Astrocyte (in vitro differentiated cells and primary cell): ENCODE measurements around the gene ELF5. TPM values are rescaled to one million over a fixed set of nuclear protein-coding genes. Genes with fewer than 3 reads are reported as not detected.

Experiments
- DNase-seq: peaks from one replicate; pipeline ENCODE4 v3.0.0-alpha.2; 2010; ENCODE audit warnings: low read depth
- FAIRE-seq: peaks from 2 replicates; lab custom pipeline; 2011; peaks lifted over from hg19 to GRCh38; lab: Jason Lieb, UNC
- H2AFZ ChIP-seq: 2 replicates; pipeline ENCODE4 v1.6.0; 2012; ENCODE audit warnings: low read depth, low read length, inconsistent platforms
- H3K27ac ChIP-seq: 2 replicates; pipeline ENCODE4 v1.5.1; 2011; ENCODE audit warnings: low read depth, low read length, inconsistent platforms
- H3K27me3 ChIP-seq: 2 replicates; pipeline ENCODE4 v1.6.0; 2011; ENCODE audit warnings: low read length, inconsistent platforms; ENCODE audit not compliant: insufficient read depth
- H3K36me3 ChIP-seq: 2 replicates; pipeline ENCODE4 v1.5.1; 2011; ENCODE audit warnings: low read length, inconsistent platforms; ENCODE audit not compliant: insufficient read depth
- H3K4me1 ChIP-seq: 2 replicates; pipeline ENCODE4 v1.5.1; 2011; ENCODE audit warnings: low read length, inconsistent platforms; ENCODE audit not compliant: insufficient read depth
- H3K4me2 ChIP-seq: 2 replicates; pipeline ENCODE4 v1.6.0; 2012; ENCODE audit warnings: low read length, inconsistent platforms
- H3K4me3 ChIP-seq: 2 replicates; pipeline ENCODE4 v1.5.1; 2011; ENCODE audit warnings: low read depth, mild to moderate bottlenecking, low read length, inconsistent platforms; ENCODE audit not compliant: insufficient read depth
- H3K79me2 ChIP-seq: 2 replicates; pipeline ENCODE4 v1.6.0; 2012; ENCODE audit warnings: mild to moderate bottlenecking, low read length, inconsistent platforms; ENCODE audit not compliant: insufficient read depth
- H3K9ac ChIP-seq: 2 replicates; pipeline ENCODE4 v1.6.0; 2012; ENCODE audit warnings: mild to moderate bottlenecking, low read length, inconsistent platforms
- H3K9me3 ChIP-seq: 2 replicates; pipeline ENCODE4 v1.5.1; 2012; ENCODE audit warnings: low read depth, mild to moderate bottlenecking, low read length, inconsistent platforms; ENCODE audit not compliant: insufficient read depth
- H4K20me1 ChIP-seq: 2 replicates; pipeline ENCODE4 v1.6.0; 2012; ENCODE audit warnings: low read length, inconsistent platforms; ENCODE audit not compliant: insufficient read depth
- H3K27ac Mint-ChIP-seq: one replicate; pipeline ENCODE4 v1.8.0; 2021; ENCODE audit warnings: mild to moderate bottlenecking, mixed read lengths; ENCODE audit not compliant: unreplicated experiment
- H3K27me3 Mint-ChIP-seq: one replicate; pipeline ENCODE4 v1.8.0; 2021; ENCODE audit warnings: low read depth, mixed read lengths; ENCODE audit not compliant: unreplicated experiment
- H3K36me3 Mint-ChIP-seq: one replicate; pipeline ENCODE4 v1.8.0; 2021; ENCODE audit warnings: low read depth, mixed read lengths; ENCODE audit not compliant: unreplicated experiment
- H3K4me1 Mint-ChIP-seq: one replicate; pipeline ENCODE4 v1.8.0; 2021; ENCODE audit warnings: low read depth, mixed read lengths; ENCODE audit not compliant: unreplicated experiment
- H3K4me3 Mint-ChIP-seq: one replicate; pipeline ENCODE4 v1.8.0; 2021; ENCODE audit warnings: mild to moderate bottlenecking, moderate library complexity, mixed read lengths; ENCODE audit not compliant: unreplicated experiment
- H3K9me3 Mint-ChIP-seq: one replicate; pipeline ENCODE4 v1.8.0; 2021; ENCODE audit warnings: mild to moderate bottlenecking, mixed read lengths; ENCODE audit not compliant: unreplicated experiment
- CTCF ChIP-seq: IDR thresholded peaks from 2 replicates; pipeline ENCODE4 v1.5.1; 2011; ENCODE audit warnings: low read depth, mild to moderate bottlenecking, inconsistent platforms, low read length, moderate library complexity; ENCODE audit not compliant: insufficient read depth
- EZH2 ChIP-seq: IDR thresholded peaks from 2 replicates; pipeline ENCODE4 v1.6.1; 2012; ENCODE audit warnings: mild to moderate bottlenecking, low read length, inconsistent platforms; ENCODE audit not compliant: insufficient read depth
- total RNA-seq: library from RNA; stranded (reverse); gene quantifications from 2 replicates; pipeline ENCODE4 v1.2.1, GENCODE V29; 2021

Gene ELF5
- total RNA-seq, 1 donor from 2014 or later, result not detected

DNA sequence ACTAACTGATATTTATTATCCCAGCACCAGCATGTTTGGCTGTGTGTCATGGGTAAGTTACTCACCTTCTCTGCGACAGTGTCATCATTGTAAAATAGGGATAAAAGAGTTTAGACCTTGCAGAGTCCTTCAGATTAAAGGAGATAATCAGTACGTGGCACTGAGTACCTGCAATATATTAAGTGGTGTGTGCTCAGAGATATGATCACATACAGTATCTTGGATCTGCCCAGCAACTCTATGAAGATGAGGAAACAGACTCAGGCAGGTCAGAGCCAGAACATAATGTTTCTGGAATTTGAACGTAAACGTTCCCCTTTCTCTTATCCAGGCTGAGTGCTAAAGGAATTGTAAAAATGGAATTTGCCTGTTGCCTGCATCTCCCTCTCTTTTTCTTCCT lies 46.9 kb upstream of the ELF5 start:
- Mint-ChIP-seq H3K9me3 (peaks cover 2% of the 10 kb centered on the region), H3K27me3 (peaks cover 2% of the 10 kb centered on the region), H3K27ac (no peak overlapping the region), H3K4me1 (peaks cover 13% of the 10 kb centered on the region), H3K36me3 (no peaks in the 10 kb centered on the region), H3K4me3 (no peak overlapping the region)
- no peaks in the 10 kb centered on the region for H3K79me2 ChIP-seq
- no peak overlapping the region for H3K9ac ChIP-seq
- H3K4me2 ChIP-seq, result no peak overlapping the region
- no peaks in the 10 kb centered on the region for H3K9me3 ChIP-seq
- no peak for TF ChIP-seq CTCF
- TF ChIP-seq EZH2, result no peak
- H3K36me3 ChIP-seq, result no peaks in the 10 kb centered on the region
- no peak overlapping the region for H3K4me3 ChIP-seq
- DNase-seq, result no peak
- peaks cover 18% of the 10 kb centered on the region for H3K4me1 ChIP-seq
- no peak for FAIRE-seq
- no peaks in the 10 kb centered on the region for H3K27me3 ChIP-seq
- H3K27ac ChIP-seq, result no peak overlapping the region
- H2AFZ ChIP-seq, result no peak overlapping the region
- no peaks in the 10 kb centered on the region for H4K20me1 ChIP-seq

DNA sequence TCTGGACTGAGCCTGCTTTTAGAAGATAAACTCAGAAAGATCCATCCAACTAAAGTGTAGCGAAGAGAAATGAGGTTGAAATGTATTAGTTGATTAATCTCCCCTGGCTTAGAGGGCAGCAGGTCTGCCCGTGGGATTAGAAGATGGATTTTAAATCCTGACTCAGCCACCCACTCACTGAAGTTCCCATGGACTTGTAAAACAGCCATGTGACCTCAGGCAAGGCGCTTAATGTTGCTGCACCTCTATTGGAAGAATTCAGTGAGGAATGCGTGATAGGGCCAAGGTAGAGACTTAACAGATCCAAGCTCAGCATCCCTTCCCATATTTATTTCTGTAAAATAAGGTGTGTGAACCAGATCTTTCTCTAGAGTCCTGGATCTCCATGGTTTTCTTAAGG lies 45.1 kb upstream of the ELF5 start:
- Histone ChIP-seq H3K36me3 (no peaks in the 10 kb centered on the region), H3K9me3 (no peaks in the 10 kb centered on the region), H3K4me2 (no peak overlapping the region), H3K27me3 (no peaks in the 10 kb centered on the region), H3K27ac (no peak overlapping the region), H3K4me3 (no peak overlapping the region), H3K79me2 (no peaks in the 10 kb centered on the region), H4K20me1 (no peaks in the 10 kb centered on the region), H2AFZ (no peak overlapping the region), H3K4me1 (peaks cover 7% of the 10 kb centered on the region), H3K9ac (no peak overlapping the region)
- DNase-seq, result peak; percentile 25
- Mint-ChIP-seq H3K4me1 (no peaks in the 10 kb centered on the region), H3K4me3 (no peak overlapping the region), H3K27ac (no peak overlapping the region), H3K36me3 (no peaks in the 10 kb centered on the region), H3K27me3 (peaks cover 2% of the 10 kb centered on the region), H3K9me3 (peaks cover 2% of the 10 kb centered on the region)
- TF ChIP-seq CTCF (no peak), EZH2 (no peak)
- no peak for FAIRE-seq

DNA sequence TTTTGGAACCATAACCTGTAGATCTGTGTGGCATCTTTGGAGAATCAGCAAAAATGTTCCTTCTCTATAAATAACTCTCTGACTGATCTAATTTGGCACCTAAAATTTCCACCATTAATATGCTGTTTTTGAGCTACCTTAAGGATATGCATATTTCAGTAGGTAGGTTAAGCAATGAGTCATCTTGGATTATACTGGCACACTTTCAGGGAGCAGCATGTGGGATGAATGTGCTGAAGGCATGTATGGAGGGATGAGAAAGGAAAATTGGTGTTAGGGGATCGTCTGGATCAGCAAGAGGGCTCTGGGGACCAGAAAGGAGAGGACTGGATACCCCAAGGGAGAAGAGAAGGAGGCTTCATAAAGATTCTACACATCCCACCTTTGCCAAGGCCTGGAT lies 44.6 kb upstream of the ELF5 start:
- no peak overlapping the region for H2AFZ ChIP-seq
- H3K9me3 ChIP-seq, result no peaks in the 10 kb centered on the region
- H3K9me3 Mint-ChIP-seq, result peaks cover 2% of the 10 kb centered on the region
- H3K27ac Mint-ChIP-seq, result no peak overlapping the region
- DNase-seq (peak; percentile 39), FAIRE-seq (no peak)
- no peaks in the 10 kb centered on the region for H4K20me1 ChIP-seq
- H3K79me2 ChIP-seq, result no peaks in the 10 kb centered on the region
- H3K36me3 Mint-ChIP-seq, result no peaks in the 10 kb centered on the region
- TF ChIP-seq EZH2, result no peak
- TF ChIP-seq CTCF, result no peak
- H3K4me3 ChIP-seq, result no peak overlapping the region
- H3K4me3 Mint-ChIP-seq, result no peak overlapping the region
- no peak overlapping the region for H3K4me2 ChIP-seq
- H3K9ac ChIP-seq, result no peak overlapping the region
- peaks cover 7% of the 10 kb centered on the region for H3K4me1 ChIP-seq
- peaks cover 2% of the 10 kb centered on the region for H3K27me3 Mint-ChIP-seq
- no peaks in the 10 kb centered on the region for H3K27me3 ChIP-seq
- H3K4me1 Mint-ChIP-seq, result no peaks in the 10 kb centered on the region
- H3K36me3 ChIP-seq, result no peaks in the 10 kb centered on the region
- no peak overlapping the region for H3K27ac ChIP-seq
